ENCODE data around the gene CYCS. TPM values are rescaled to one million over a fixed set of nuclear protein-coding genes. Genes with fewer than 3 reads are reported as not detected.

Gene CYCS
- total RNA-seq, 2 donors from 2014 or later, result 344 to 371 TPM

DNA sequence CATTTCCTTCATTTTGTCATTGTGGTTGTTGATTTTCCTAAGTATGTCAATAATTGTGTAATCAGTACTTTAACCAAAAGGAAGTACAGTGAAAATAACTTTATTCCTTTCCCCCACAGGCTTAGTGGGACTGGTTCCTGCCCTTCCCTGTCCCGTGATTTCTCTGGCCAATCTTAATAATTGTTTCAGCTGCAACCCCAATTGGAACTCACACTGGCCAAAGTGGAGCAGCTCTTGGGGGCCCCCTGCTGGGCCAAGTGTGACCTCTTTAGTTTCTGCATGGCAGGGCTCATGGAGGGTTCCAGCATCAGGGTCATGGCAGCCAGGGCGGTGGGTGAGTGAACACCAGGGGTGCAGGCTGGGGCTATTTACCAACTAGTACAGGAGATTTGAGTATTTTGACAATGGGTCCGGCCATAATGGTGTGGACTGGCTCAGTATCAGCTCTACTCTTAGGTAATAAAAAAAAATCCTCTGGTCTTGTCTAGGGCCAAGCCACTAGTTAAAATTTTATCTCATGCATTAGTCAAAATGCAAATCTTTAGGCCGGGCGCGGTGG lies 31.7 kb downstream of the CYCS start:
- Histone ChIP-seq H3K9me3 (no peaks in the 10 kb centered on the region), H3K4me3 (no peak overlapping the region), H3K36me3 (no peaks in the 10 kb centered on the region), H3K27ac (no peak overlapping the region), H3K27me3 (no peaks in the 10 kb centered on the region), H3K4me1 (no peaks in the 10 kb centered on the region), H3K9ac (ENCODE audit: low read depth in 2 of 2, low read length in 2 of 2) (no peak overlapping the region)
- intact Hi-C loops (cut with DNase I), result loop anchor here (5.0 kb wide), 1 partner anchor 281 kb away; no protein-coding TSS in a partner anchor
- peak; percentile 83 for DNase-seq
- TF ChIP-seq, protein P1, sequence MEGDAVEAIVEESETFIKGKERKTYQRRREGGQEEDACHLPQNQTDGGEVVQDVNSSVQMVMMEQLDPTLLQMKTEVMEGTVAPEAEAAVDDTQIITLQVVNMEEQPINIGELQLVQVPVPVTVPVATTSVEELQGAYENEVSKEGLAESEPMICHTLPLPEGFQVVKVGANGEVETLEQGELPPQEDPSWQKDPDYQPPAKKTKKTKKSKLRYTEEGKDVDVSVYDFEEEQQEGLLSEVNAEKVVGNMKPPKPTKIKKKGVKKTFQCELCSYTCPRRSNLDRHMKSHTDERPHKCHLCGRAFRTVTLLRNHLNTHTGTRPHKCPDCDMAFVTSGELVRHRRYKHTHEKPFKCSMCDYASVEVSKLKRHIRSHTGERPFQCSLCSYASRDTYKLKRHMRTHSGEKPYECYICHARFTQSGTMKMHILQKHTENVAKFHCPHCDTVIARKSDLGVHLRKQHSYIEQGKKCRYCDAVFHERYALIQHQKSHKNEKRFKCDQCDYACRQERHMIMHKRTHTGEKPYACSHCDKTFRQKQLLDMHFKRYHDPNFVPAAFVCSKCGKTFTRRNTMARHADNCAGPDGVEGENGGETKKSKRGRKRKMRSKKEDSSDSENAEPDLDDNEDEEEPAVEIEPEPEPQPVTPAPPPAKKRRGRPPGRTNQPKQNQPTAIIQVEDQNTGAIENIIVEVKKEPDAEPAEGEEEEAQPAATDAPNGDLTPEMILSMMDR (IDR thresholded peaks at IDR 0.05), result peak; percentile 74

- H3K4me1 ChIP-seq, result no peaks in the 10 kb centered on the region
- TF ChIP-seq, protein P1 (IDR thresholded peaks at IDR 0.05), result no peak
- H3K9me3 ChIP-seq, result no peaks in the 10 kb centered on the region
- H3K9ac ChIP-seq (ENCODE audit: low read depth in 2 of 2, low read length in 2 of 2), result no peak overlapping the region
- H3K4me3 ChIP-seq, result no peak overlapping the region
- H3K36me3 ChIP-seq, result no peaks in the 10 kb centered on the region
- intact Hi-C loops (cut with DNase I), result loop anchor here (5.0 kb wide), 1 partner anchor 279 kb away; no protein-coding TSS in a partner anchor
- no peaks in the 10 kb centered on the region for H3K27me3 ChIP-seq
- no peak for DNase-seq
- H3K27ac ChIP-seq, result no peak overlapping the region
Observed at GRCh38 chr7:25091779-25092178, 33.3 kb downstream of the CYCS start.

DNA sequence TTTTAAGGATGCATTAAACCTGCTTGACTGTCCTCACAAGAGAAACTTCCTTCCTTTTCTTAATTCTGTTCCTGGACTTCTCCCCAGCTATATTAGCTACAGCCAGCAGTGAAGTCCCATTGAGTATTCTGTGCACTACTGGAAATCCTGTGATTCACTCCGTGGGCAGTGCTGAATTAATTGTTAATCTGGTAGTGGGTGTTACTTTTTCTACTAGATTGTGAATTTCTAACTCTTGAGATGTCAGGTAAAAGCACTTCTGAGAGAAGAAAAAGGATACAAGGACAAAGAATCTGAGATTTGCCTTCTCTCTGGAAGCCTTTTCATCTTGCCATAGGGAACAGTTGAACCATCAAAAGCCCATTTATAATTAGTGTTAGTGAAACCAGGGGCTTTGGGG lies 33.9 kb downstream of the CYCS start:
- no peak overlapping the region for H3K9ac ChIP-seq (ENCODE audit: low read depth in 2 of 2, low read length in 2 of 2)
- intact Hi-C loops (cut with DNase I), result loop anchor here (5.0 kb wide), 1 partner anchor 279 kb away; no protein-coding TSS in a partner anchor
- no peaks in the 10 kb centered on the region for H3K4me1 ChIP-seq
- DNase-seq, result no peak
- H3K36me3 ChIP-seq, result no peaks in the 10 kb centered on the region
- TF ChIP-seq, protein P1 (IDR thresholded peaks at IDR 0.05), result no peak
- no peaks in the 10 kb centered on the region for H3K27me3 ChIP-seq
- H3K4me3 ChIP-seq, result no peak overlapping the region
- no peaks in the 10 kb centered on the region for H3K9me3 ChIP-seq
- no peak overlapping the region for H3K27ac ChIP-seq

- Histone ChIP-seq H3K27ac (no peak overlapping the region), H3K4me3 (no peak overlapping the region), H3K27me3 (no peaks in the 10 kb centered on the region), H3K9ac (ENCODE audit: low read depth in 2 of 2, low read length in 2 of 2) (no peak overlapping the region), H3K9me3 (no peaks in the 10 kb centered on the region), H3K4me1 (no peaks in the 10 kb centered on the region), H3K36me3 (no peaks in the 10 kb centered on the region)
- no peak for DNase-seq
- TF ChIP-seq, protein P1 (IDR thresholded peaks at IDR 0.05), result no peak
- intact Hi-C loops (cut with DNase I), result loop anchor here (5.0 kb wide), 1 partner anchor 278 kb away; no protein-coding TSS in a partner anchor
Observed at GRCh38 chr7:25090374-25090773, 34.7 kb downstream of the CYCS start.

DNA sequence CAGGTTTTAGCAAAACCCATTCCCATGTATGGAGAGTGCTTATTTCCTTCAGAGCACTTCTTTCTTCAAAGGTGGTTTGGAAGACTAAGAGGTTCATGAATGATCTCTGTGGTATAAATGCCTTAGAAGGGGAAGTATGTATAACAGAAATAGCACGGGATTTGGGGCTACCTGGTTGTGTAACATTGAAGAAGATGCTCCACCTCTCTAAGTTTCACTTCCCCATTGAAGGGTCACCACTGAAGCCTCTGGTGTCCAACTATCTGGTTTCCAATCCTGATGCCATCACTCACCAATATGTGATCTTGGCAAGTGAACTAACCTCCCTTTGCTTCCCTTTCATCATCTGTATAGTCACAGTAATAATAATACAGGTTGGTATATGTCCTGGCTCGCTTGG lies 37.2 kb downstream of the CYCS start:
- intact Hi-C loops (cut with DNase I), result no loop called here
- Histone ChIP-seq H3K27me3 (no peaks in the 10 kb centered on the region), H3K36me3 (no peaks in the 10 kb centered on the region), H3K27ac (no peak overlapping the region), H3K9ac (ENCODE audit: low read depth in 2 of 2, low read length in 2 of 2) (no peak overlapping the region), H3K4me3 (no peak overlapping the region), H3K4me1 (no peaks in the 10 kb centered on the region), H3K9me3 (no peaks in the 10 kb centered on the region)
- TF ChIP-seq, protein P1 (IDR thresholded peaks at IDR 0.05), result no peak
- DNase-seq, result no peak

Data from colonic mucosa (tissue), 4 donors.